ENCODE results near the gene EFS.
A peak's percentile ranks its signal among the peaks of the same experiment; 100 is the strongest.

Gene EFS

DNA sequence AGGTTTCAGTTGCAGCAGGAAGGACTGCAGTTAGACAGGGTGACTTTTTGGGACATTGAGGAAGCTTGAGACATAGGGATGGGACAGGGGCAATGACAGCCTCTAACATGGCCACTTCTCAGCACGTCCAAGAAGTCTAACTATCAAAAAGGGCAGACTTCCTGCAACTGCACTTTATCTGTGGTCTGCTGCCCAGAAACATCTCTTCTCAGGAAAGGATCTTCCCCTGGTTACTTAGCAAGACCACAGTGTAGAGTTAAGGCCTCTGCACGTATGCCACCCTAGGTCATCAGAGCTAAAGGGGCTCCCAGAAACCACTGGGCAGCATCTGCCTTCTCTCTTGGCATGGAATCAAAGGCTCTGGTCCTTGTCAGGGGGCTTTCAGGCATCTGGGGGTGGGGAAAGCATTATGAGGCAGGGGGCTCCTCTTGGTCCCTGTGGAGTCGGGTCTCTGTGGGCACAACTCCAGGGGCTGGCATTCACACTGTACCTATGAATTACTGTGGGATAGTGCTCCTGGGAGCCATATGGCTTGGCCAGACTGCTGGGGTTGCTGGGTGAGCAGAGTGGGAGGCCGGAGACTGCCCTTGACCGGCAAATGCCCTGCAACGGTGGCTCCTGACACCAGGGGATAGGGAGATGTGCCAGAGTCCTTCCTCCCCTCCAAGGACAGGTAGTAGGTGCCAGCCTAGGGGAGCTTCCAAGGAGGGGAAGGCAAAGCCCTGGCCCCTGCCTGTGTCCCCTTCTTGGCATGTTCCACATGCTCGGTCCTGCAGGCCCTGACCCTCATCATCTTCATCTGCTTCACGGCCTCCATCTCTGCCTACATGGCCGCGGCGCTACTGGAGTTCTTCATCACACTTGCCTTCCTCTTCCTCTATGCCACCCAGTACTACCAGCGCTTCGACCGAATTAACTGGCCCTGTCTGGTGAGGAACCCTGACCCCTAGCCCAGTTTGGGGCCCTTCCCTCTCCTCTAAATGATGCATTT is 12.9 kb upstream of the EFS start:
- no peak for DNase-seq

DNA sequence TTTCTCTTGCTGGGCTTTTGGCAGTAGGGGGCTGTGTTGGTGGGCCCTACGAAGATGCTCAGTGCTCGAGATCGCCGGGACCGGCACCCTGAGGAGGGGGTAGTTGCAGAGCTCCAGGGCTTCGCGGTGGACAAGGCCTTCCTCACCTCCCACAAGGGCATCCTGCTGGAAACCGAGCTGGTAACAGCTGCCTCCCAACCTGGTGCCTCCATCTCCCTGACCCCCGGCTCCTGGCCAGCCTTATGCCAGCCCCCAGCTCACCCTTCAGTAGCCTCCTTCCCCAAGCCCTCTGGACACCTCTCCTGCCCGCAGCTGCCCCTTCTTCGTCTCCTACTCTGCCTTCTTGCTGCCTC is 12.2 kb upstream of the EFS start:
- no peak for DNase-seq

DNA sequence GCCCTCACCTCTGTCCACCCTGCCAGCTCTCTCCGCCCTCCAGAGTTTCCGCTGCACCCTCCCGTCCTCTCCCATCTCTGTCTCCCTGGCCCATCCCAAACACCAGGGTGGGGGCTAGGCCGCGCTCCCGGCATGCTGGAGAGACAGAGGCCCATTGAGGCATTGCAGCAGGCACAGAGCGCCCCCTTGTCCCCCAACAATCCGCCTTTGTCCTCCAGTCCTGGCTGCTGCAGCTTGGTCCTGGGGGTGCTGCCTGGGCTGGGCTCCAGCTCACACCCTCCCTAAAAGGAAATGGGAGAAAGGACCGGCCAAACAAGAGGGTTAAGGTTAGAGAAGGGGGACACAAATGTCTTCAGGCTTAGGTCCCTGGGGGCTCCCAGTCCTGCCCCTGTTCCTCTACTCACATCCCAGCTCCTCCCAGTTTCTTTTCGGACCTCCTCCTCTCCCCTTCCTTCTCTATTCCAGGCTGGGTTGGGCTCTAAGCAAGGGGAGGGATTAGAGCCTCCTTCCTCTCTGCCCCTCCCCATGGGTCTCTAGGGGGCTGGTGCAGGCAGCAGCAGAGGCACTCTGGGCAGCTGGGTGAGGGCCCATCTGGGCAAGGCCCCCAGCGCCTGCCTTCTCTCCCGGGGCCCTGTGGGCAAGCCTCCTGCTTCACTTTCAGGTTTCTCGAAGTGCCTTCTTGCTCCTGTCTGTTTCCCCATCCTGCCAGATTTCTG is 11.7 kb upstream of the EFS start, which contains the start of gene CMTM5:
CMTM5 (plus strand) TSS at position 565 of the 716 bp plus-strand sequence. CDS start 206 bp downstream, outside the sequence.
- no peak for DNase-seq

DNA sequence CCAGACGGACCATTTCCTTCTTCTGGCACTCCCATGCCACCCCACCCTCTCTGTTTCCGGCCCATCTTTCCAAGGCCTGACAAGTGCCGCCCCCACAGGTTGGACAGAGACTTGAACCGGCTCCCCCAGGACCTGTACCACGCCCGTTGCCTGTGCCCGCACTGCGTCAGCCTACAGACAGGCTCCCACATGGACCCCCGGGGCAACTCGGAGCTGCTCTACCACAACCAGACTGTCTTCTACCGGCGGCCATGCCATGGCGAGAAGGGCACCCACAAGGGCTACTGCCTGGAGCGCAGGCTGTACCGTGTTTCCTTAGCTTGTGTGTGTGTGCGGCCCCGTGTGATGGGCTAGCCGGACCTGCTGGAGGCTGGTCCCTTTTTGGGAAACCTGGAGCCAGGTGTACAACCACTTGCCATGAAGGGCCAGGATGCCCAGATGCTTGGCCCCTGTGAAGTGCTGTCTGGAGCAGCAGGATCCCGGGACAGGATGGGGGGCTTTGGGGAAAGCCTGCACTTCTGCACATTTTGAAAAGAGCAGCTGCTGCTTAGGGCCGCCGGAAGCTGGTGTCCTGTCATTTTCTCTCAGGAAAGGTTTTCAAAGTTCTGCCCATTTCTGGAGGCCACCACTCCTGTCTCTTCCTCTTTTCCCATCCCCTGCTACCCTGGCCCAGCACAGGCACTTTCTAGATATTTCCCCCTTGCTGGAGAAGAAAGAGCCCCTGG is 10.7 kb upstream of the EFS start:
- no peak for DNase-seq

DNA sequence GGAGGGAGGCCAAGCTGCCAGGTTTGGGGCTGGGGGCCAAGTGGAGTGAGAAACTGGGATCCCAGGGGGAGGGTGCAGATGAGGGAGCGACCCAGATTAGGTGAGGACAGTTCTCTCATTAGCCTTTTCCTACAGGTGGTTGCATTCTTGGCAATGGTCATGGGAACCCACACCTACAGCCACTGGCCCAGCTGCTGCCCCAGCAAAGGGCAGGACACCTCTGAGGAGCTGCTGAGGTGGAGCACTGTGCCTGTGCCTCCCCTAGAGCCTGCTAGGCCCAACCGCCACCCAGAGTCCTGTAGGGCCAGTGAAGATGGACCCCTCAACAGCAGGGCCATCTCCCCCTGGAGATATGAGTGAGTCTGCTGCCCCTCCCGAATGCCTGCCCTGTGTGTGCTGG is 8.1 kb upstream of the EFS start:
- no peak for DNase-seq

DNA sequence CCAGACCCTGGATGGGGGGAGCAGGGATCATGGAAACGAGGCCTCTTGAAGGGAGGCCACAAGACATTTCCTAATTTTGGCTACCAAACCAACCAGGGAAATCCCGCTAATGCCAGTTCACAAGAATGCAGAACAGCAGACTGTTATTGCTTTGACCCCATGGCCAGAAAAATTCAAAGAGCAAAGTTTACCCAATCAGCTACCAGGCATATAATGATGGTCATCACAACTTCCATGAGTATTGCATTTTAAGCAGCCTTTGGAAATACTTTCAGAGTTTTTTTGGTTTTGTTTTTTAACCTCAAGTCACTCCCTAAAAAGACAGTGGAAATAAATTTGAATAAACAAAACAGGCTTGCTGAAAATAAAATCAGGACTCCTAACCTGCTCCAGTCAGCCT is 7.5 kb upstream of the EFS start, which contains the start of gene IL25:
IL25 (plus strand) TSS at position 301 of the 400 bp plus-strand sequence.
- no peak for DNase-seq

DNA sequence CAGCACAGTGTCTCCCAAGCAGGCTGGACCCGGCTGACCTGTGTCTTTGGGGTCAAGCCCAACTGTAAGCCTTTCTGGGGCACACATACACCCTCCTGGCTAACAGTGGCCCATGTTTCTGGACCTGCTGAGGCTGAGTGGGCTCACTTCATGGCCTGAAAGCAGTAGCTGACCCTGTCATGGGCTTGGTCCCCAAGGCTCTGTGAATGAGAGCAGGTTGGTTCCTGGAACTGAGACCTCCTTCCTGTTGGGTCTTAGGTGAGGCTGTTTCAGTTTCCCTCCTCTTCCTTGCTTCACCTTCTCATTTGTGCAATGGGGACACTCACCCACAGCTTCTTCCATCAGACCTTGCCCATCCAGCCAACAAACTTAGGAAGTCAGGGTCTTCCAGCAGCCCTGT is 6.9 kb upstream of the EFS start:
- DNase-seq = no peak

DNA sequence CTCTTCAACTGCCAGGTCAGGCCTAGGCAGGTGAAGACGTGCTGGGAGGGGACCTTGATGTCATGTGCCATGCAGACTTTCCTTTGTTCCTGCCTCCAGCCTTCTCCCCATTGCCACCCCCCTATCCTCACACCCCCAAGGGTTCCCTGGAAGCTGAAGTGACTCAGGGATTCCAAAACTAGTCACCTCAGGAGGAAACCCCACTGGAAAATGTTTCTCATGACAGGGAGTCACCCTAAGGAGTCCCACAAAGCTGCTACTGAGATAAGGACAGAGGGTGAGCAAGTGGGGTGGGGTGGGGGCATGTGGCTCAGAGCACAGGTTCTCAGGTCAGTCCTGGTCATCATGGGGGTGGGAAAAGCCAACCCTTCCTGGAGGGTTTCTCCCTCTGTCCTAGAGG is 5.2 kb upstream of the EFS start:
- DNase-seq = no peak

DNA sequence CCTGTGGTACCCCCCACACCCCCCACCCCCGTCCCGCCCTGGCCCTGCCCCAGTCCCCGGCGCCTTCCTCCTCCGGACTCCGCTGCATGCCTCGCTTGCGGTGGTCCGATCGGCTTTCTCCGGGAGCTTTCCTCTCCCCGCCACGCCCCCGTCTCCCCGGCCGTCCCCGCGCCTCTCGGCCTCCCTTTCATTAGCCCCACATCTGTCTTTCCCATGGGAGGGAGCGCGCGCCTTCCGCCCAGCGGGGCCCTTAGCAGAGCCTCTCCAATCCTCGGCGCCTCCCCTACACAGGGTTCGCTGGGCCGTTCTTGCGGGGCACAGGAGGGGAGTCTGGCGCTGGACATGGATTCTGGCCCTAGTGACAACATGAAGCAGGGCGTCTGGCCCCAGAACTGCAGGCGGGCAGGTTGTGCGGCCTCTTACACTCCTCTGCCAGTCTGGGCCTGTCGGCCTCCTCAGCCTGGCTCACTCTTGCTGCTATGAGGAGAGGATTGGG is 1.5 kb upstream of the EFS start:
- DNase-seq = no peak

DNA sequence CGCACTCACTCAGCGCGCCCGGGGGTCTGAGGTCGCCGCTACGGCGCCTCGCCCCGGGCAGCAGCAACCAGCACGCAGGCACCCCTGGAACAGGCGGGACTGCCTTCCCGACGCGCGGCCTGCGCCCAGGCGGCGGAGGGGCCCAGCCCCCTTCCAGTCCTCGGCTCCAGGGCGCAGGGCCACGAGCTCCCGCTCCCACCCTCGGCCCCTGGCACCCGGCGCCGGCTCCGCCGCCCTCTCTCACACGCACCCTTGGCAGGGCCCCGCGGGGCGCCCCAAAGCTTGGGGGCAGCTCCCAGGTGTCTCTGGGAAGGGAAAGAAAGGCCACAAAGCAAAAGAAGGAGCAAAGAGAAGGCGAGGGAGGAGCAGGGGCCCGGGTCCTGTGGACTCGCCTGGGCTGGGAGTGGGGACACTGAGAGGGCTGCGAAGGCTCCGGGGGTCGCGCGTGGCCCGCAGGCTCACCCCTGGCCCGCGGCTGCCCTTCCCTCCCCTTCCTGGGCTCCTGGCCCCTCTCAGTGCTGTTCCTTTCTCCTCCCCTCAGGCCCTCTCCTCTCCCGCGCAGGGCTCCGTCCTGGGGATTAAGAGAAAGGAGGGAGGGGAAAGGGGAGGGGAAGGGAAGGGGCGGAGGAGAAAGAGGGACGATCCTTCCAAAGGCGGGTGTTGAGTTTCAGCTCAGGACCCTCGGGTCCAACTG is 907 bp upstream of the EFS start:
- DNase-seq = no peak

DNA sequence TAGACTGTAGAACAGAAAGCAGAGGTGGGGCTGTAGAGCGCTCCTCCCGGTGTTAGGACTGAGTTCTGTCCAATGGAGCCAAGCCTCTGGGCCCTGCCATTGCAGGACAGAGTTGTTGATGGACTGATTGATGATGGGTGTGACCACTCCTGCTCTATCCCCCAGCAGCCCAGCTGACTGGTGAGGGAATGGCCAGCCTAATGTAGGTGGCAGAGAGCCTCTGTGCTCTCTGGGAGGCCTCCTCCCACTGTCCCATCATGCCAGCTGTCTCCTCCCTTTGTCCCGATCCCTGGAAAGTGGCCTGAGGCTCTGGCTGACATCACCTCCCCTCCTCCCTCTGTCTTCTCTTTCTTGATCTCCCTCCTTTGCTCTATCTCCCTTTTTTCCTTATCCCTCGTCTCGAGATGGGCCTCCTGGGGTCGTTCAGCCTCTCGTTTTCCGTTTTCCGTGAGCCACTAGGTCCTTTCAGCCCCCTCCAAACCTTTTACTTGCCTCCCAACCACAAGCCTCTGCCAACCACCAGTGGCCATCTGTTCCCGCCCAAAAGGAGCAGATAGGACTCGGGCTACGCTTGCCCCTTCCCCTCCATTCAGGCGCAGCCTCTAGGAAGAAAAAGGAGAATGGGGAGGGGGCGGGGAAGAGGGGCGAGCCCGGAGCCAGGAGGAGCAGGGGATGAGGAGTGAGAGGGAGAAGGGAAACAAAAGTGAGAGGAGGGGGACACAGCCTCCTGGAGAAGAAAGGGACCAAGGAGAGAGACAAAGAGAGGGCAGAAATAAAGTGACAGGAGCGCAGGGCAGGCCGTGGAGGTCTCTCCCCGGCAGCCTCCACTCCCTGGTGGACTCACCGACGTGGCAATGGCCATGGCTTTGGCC is 572 bp downstream of the EFS start:
- DNase-seq = no peak

DNA sequence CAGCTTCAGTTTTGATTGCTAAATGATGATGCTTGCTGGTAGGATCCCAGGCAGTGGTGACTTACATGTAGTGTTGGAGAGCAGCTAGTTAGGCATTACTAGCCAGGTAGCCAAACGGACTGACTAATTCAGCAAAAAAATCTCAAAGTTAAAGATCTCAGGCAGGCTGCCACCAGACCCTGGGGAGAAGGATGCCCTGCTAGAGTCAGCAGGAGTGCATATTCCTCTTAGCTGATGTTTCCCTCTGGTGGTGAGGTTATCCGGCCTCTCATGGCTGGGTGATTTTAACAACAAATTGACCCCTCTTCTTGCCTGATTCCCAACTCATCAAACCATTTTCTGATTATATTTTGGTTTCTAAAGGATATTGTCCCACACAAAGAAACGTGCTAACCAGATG is 2.8 kb downstream of the EFS start:
- DNase-seq = no peak

DNA sequence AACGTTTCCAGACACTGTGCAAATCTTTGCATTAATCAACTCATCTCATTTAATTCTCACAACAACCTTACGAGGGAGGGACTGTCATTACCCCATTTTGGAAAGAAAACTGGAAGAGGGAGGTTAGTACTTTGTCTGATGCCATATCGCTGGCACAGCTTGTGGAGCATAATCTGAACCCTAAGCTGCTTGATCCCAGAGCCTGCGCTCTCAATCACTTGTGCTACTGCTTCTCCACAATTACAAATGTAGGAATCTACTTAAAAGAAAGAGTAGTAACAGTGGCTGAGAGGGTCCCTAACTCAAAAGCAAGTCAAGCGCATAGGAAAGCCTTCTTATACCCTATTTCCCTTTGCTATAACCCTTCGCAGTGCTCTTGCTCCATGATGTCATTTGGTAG is 3.2 kb downstream of the EFS start:
- DNase-seq = no peak

DNA sequence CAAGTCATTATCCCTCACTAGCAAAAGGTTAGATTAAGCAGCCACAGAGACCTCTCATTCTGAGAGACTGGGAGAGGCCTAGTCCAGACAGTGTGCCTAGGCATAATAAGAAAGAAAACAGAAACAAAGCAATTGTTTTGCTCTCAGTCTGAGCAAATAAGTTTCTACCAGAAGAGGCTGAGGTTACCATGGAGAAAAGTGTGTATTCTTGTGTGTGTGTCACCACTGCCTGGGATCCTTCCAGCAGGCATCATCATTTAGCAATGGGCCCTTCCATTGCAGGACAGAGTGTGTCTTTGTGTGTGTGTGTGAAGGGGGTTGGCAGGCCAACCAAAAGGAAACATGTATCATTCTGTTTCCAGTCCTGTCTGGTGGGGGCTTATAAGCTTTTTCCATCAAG is 3.7 kb downstream of the EFS start:
- no peak for DNase-seq

DNA sequence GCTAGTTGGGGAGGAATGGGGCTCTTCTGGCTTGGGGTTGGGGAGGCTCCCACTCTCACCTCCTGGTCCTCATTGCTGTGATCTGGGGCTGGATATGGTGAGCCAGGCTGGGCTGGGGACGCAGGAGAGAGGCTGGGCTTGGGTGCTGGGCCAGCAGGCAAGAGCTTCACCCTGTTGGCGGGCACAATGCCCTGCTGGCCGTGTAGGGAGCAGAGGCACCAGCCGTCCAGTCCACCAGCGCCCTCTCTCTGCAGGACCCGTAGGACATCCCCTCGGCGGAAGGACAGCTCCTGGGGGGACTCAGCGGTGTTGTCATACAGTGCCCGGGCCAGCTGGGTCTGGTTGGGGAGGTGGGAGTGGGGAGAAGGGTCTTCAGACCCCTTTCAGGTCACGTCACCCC is 4.5 kb downstream of the EFS start:
- peak; percentile 9 for DNase-seq

DNA sequence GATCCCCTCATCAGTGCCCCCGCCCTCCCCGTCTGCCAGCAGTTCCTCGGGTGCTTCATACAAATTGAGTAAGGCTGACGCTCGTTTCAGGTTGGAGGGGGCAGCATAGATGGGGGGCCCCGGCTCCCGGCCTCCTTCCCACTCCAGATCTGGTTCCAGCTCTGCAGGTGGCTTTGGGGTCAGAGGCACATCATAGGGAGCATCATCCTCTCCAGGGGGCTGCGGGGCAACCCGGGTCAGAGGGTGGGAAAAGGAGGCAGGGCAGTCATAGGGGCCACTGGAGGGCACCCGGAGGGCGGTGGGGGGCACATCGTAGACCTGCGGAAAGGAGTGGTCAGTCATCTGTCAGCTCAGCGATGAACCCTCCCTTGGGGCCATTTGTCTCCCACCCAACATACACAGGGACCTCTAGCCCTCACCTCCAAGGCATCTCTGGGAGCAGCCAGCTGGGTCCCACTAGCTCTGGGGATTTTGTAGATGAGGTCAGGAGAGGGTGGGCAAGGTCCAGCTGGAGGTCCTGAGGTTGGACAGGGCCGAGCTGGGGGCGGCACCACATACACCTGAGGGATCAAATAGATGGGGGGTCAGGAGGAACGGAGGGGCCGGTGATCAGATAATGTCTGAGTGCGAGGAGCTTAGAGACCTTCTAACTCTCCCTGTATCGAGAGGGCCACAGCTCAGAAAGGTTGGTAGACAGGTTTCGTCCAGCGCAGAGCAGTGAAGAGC is 5.1 kb downstream of the EFS start:
- no peak for DNase-seq

DNA sequence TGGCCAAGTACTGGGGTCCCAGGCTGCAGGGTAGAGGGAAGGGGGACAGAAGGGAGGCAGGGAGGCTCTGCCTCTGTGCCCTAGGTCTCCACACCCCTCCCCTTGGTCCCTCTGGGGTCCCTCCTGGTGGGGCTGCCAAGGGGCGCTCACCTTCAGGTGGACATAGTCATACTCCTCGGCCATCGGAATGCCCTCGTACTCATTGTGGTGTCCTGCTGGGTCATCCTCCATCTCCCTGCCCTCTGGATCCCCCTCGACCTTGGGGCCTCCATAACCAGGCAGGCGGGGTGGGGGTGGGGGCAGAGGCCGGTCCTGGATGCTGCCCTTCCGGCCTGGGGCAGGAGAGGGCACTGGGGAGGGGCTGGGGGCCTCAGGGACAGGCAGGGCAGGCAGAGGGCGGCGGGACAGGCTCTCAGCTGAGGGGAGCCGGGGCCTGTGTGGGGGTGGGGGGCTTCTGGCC is 5.8 kb downstream of the EFS start:
- DNase-seq = no peak

DNA sequence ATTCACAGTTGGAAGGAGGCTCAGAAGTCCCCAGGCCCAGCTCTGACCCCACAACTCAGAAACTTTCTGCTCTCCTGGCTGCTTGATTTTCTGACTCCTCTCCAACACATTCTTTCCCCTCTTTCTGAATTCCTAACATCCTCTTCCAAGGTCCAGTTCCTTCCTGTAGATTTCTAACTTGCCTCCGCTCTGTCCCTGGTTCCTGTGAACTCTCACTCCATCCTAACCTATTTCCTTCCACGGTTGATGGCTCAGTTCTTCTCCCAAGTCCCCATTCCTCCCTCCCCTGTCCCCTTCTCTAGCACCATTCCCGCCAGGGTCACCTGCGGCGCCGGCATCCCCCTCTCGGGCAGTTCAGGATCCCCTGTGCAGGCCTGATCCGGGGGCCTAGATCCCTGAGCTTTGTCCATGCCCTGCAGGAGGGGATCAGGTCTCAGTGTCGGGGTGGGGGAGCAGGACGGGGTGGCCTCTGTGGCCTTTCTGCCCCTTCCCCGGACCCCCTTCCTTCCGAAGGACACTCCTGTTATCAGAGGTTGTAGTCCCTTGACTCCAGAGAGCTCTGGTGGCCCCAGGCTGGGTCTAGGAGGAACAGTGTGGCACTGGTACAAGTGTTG is 6.3 kb downstream of the EFS start:
- DNase-seq = no peak

DNA sequence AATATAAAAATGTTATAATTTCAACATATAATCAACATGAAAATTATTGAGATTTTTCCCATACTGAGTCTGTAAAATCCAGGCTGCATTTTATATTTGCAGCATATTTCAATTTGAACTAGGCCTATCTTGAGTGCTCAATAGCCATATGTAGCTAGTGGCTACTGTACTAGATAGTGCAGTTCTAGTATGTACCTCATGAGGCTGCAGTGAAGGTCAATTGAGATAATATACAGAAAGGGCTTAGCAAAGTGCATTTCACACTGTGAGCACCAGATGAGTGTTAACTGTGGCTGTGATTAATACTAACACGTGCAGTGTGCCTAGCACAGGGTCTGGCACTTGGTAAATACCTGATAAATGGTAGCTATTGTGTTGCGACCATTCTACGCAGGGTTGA is 6.9 kb downstream of the EFS start:
- no peak for DNase-seq

DNA sequence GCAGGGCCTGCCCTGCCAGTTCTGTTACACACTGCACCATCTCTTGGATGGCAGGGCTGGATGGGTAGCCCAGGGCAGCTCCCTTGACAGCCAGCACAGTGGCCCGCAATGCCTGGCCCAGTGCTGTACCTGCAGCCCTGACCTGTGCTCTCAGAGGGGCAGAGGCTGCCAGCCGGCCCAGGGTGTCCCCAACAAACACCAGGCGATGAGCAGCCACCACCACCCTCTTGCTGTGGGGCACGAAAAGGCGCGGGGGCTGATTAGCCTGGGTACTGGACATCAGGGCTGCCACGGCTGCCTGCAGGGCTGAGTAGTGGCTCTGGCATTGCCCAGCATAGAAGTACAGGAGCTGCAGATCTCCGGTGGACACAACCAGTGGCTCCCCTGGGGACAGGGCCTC is 7.7 kb downstream of the EFS start:
- DNase-seq = no peak
